Astrocyte (in vitro differentiated cells and primary cell): ENCODE measurements around the gene NAV2.

Experiments used
- CTCF ChIP-seq: IDR thresholded peaks from 2 replicates; pipeline ENCODE4 v1.5.1; 2011; ENCODE audit warnings: low read depth, mild to moderate bottlenecking, inconsistent platforms, low read length, moderate library complexity; ENCODE audit not compliant: insufficient read depth
- EZH2 ChIP-seq: IDR thresholded peaks from 2 replicates; pipeline ENCODE4 v1.6.1; 2012; ENCODE audit warnings: mild to moderate bottlenecking, low read length, inconsistent platforms; ENCODE audit not compliant: insufficient read depth

DNA sequence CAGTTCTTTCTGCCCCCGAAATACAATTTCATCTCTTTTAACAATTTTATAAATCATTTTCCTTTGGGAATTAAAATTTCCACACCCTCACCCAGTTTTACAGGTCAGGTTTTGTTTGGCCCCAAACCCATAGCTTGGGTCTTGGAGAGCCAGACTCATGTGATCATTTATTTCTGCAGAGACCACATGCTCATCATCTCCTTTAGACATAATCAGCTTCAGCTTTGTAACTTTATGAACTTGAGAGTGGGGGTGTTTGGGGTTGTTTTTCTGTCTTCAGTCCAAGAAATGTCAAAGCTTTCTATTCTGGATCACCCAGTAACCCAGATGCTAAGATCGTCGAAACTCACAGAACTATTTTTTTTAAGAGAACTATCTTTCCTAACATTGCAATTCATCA, 376.7 kb downstream of the NAV2 start:
- TF ChIP-seq CTCF (no peak), EZH2 (no peak)
